Mesenchymal stem cell (in vitro differentiated cells and primary cell): ENCODE measurements around the gene FBXL7.

ENCODE experiments used
- DNase-seq: peaks from one replicate; pipeline ENCODE4 v3.0.0-alpha.2; 2013
- H2AFZ ChIP-seq: one replicate; pipeline ENCODE4 v1.6.1; 2013; ENCODE audit warnings: low read depth, mild to moderate bottlenecking, control low read depth, inconsistent platforms, low read length, moderate library complexity
- H2AK5ac ChIP-seq: 2 replicates; pipeline ENCODE4 v1.6.1; 2013; ENCODE audit warnings: low read length, moderate library complexity, mild to moderate bottlenecking, inconsistent platforms; ENCODE audit not compliant: severe bottlenecking
- H2BK120ac ChIP-seq: one replicate; pipeline ENCODE4 v1.6.1; 2013; ENCODE audit warnings: low read depth, mild to moderate bottlenecking, inconsistent platforms, low read length, moderate library complexity
- H2BK12ac ChIP-seq, 2 experiments: one replicate each; pipeline ENCODE4 v1.6.1; 2013; ENCODE audit warnings: inconsistent platforms in 2 of 2, low read length in 2 of 2, mild to moderate bottlenecking in 2 of 2, moderate library complexity in 2 of 2, control low read depth in 1 of 2
- H2BK15ac ChIP-seq: one replicate; pipeline ENCODE4 v1.6.1; 2013; ENCODE audit warnings: mild to moderate bottlenecking, low read depth, inconsistent platforms; ENCODE audit not compliant: poor library complexity, severe bottlenecking
- H2BK5ac ChIP-seq: 2 replicates; pipeline ENCODE4 v1.6.1; 2013; ENCODE audit warnings: low read depth, mild to moderate bottlenecking, low read length, control low read depth, inconsistent platforms; ENCODE audit not compliant: poor library complexity, severe bottlenecking
- H3K14ac ChIP-seq, 2 experiments: one replicate each; pipeline ENCODE4 v1.6.1; 2013; ENCODE audit warnings: inconsistent platforms in 2 of 2, low read length in 2 of 2, control low read depth in 1 of 2, mild to moderate bottlenecking in 1 of 2, moderate library complexity in 1 of 2
- H3K18ac ChIP-seq, 2 experiments: one replicate each; pipeline ENCODE4 v1.6.1; 2013; ENCODE audit warnings: inconsistent platforms in 2 of 2, low read length in 2 of 2, control low read depth in 1 of 2, low read depth in 1 of 2, mild to moderate bottlenecking in 1 of 2
- H3K23ac ChIP-seq, 2 experiments: one replicate each; pipeline ENCODE4 v1.6.1; 2013; ENCODE audit warnings: inconsistent platforms in 2 of 2, low read length in 2 of 2, mild to moderate bottlenecking in 2 of 2, moderate library complexity in 2 of 2, control low read depth in 1 of 2
- H3K27ac ChIP-seq: 2 replicates; pipeline ENCODE4 v1.5.1; 2013; ENCODE audit warnings: mild to moderate bottlenecking, moderate library complexity, low read length, control low read depth, inconsistent platforms; ENCODE audit not compliant: poor library complexity, severe bottlenecking
- H3K27me3 ChIP-seq, 2 experiments: 2 replicates each; pipeline versions ENCODE4 v1.6.1 to v1.7.0; 2013; ENCODE audit warnings: low read length in 2 of 2, mild to moderate bottlenecking in 2 of 2, moderate library complexity in 2 of 2, control low read depth in 1 of 2, inconsistent platforms in 1 of 2; ENCODE audit not compliant: control insufficient read depth in 1 of 2, insufficient read depth in 1 of 2
- H3K36me3 ChIP-seq, 2 experiments: 2 replicates each; pipeline versions ENCODE4 v1.6.1 to v1.7.0; 2013; ENCODE audit warnings: low read length in 2 of 2, control low read depth in 1 of 2, inconsistent platforms in 1 of 2, low read depth in 1 of 2, mild to moderate bottlenecking in 1 of 2; ENCODE audit not compliant: insufficient read depth in 2 of 2, control insufficient read depth in 1 of 2
- H3K4ac ChIP-seq, 2 experiments: one replicate each; pipeline ENCODE4 v1.6.1; 2013; ENCODE audit warnings: inconsistent platforms in 2 of 2, low read length in 2 of 2, mild to moderate bottlenecking in 2 of 2, moderate library complexity in 2 of 2, control low read depth in 1 of 2, low read depth in 1 of 2
- H3K4me1 ChIP-seq: 2 replicates; pipeline ENCODE4 v1.6.1; 2013; ENCODE audit warnings: low read depth, low read length, control low read depth; ENCODE audit not compliant: control insufficient read depth, insufficient read depth
- H3K4me2 ChIP-seq: 2 replicates; pipeline ENCODE4 v1.6.1; 2013; ENCODE audit warnings: low read length, mild to moderate bottlenecking, inconsistent platforms; ENCODE audit not compliant: poor library complexity, severe bottlenecking
- H3K4me3 ChIP-seq, 2 experiments: 2 replicates each; pipeline versions ENCODE4 v1.5.1 to v1.7.0; 2013; ENCODE audit warnings: low read length in 2 of 2, mild to moderate bottlenecking in 2 of 2, control low read depth in 1 of 2, low read depth in 1 of 2; ENCODE audit not compliant: insufficient read depth in 1 of 2
- H3K79me1 ChIP-seq: replicated peaks from 2 replicates; pipeline ENCODE4 v1.6.1; 2013; ENCODE audit warnings: mild to moderate bottlenecking, control low read depth, low read length, inconsistent platforms; ENCODE audit not compliant: poor library complexity, severe bottlenecking
- H3K9ac ChIP-seq: 2 replicates; pipeline ENCODE4 v1.7.0; 2013; ENCODE audit warnings: mild to moderate bottlenecking, low read length, moderate library complexity
- H3K9me3 ChIP-seq: 2 replicates; pipeline ENCODE4 v1.7.0; 2013; ENCODE audit warnings: mild to moderate bottlenecking, low read length; ENCODE audit not compliant: control insufficient read depth
- H4K8ac ChIP-seq: one replicate; pipeline ENCODE4 v1.6.1; 2013; ENCODE audit warnings: inconsistent platforms, mild to moderate bottlenecking, low read length, moderate library complexity
- H4K91ac ChIP-seq: one replicate; pipeline ENCODE4 v1.6.1; 2013; ENCODE audit warnings: mild to moderate bottlenecking, low read length, inconsistent platforms
- WGBS: methylation state at CpG from one replicate; pipeline ENCODE4 v1.1.7; 2013; ENCODE audit warnings: mixed read lengths; 5-methylcytosine and 5-hydroxymethylcytosine counted together

Gene FBXL7

DNA sequence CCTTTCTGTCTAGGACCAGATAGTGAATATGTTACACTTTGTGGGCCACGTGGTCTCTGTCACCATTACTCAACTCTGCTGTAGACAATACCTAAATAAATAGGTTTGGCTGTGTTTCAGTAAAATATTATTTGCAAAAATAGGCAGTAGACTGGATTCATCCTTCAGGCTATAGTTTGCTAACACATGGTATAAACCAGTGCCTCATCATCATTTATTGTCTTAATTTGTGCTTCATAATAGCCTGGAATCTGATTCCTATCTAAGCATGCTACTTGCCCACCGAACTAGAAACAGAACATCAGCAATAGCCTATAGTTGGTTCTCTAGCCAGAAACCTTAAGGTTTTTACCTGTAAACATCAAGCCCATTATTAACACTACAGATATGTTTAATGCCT, 215.6 kb downstream of the FBXL7 start:
- Histone ChIP-seq H2BK120ac (no peak overlapping the region), H3K18ac (no peak overlapping the region), H4K8ac (no peak overlapping the region), H4K91ac (no peak overlapping the region), H2BK12ac (no peak overlapping the region), H3K9me3 (no peaks in the 10 kb centered on the region), H3K27me3 (no peaks in the 10 kb centered on the region), H3K36me3 (no peaks in the 10 kb centered on the region), H2BK5ac (no peak overlapping the region), H3K27ac (no peak overlapping the region), H3K4me2 (no peak overlapping the region), H2BK15ac (no peak overlapping the region), H3K14ac (no peak overlapping the region), H3K4me3 (no peak overlapping the region), H2AFZ (no peak overlapping the region), H2AK5ac (no peak overlapping the region), H3K79me1 (peaks cover 27% of the 10 kb centered on the region), H3K9ac (no peak overlapping the region), H3K23ac (no peak overlapping the region), H3K4ac (no peak overlapping the region), H3K4me1 (peaks cover 1% of the 10 kb centered on the region)
- no peak for DNase-seq
- WGBS = 100% methylated on average over 1 of the region's 2 CpGs

DNA sequence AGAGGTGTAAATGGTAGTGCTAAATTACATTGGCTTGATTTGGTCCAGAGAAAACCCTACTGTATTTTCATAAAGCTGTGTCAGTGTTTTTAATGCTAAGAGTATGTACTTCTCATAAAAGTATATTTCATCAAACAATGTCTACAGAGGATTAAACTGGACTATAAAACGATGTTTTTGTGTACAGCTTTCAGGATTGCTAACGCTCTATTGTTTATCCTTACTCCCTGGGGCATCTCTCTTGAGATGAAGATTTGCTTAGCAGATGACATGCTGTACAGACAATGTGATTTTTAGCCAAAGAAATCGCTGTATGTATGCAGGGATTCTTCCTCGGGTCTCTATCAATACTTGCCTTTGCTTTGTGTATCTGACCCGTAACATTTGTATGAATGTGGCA, 216.0 kb downstream of the FBXL7 start:
- peaks cover 27% of the 10 kb centered on the region for H3K79me1 ChIP-seq
- no peak overlapping the region for H4K91ac ChIP-seq
- H3K27ac ChIP-seq = no peak overlapping the region
- no peak overlapping the region for H2AFZ ChIP-seq
- no peak overlapping the region for H2AK5ac ChIP-seq
- no peaks in the 10 kb centered on the region for H3K36me3 ChIP-seq
- no peak overlapping the region for H2BK12ac ChIP-seq
- no peaks in the 10 kb centered on the region for H3K9me3 ChIP-seq
- H3K4ac ChIP-seq = no peak overlapping the region
- H3K27me3 ChIP-seq = no peaks in the 10 kb centered on the region
- H3K14ac ChIP-seq = no peak overlapping the region
- H3K4me1 ChIP-seq = peaks cover 1% of the 10 kb centered on the region
- H2BK5ac ChIP-seq = no peak overlapping the region
- no peak overlapping the region for H3K4me2 ChIP-seq
- no peak overlapping the region for H3K23ac ChIP-seq
- no peak overlapping the region for H3K18ac ChIP-seq
- no peak overlapping the region for H2BK120ac ChIP-seq
- H3K4me3 ChIP-seq = no peak overlapping the region
- WGBS = 86% methylated on average over 5 of the region's 5 CpGs
- no peak overlapping the region for H2BK15ac ChIP-seq
- H4K8ac ChIP-seq = no peak overlapping the region
- DNase-seq = no peak
- peak overlapping the region; percentile 4 for H3K9ac ChIP-seq

DNA sequence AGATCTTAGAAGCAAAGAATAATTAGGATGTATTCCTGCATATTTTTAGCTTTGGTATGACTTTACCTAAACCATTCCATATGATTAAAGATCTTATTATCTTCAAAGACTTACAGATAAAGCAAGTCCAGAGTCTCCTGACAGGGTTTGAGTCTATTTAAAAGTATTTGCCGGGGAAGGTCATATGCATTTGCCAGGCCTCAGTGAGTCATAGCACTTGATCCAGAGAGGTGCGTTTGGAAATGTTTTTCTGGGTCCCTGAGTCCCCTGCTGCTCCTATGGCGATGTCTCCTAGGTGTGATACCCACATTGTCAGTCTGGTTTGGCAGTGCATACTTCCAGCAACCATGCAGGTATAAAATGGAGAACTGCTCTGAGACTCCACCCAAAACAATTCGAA, 217.0 kb downstream of the FBXL7 start:
- no peak overlapping the region for H2BK120ac ChIP-seq
- DNase-seq = peak; percentile 42
- H3K4me1 ChIP-seq = peaks cover 1% of the 10 kb centered on the region
- peaks cover 25% of the 10 kb centered on the region for H3K79me1 ChIP-seq
- no peak overlapping the region for H2BK5ac ChIP-seq
- H3K14ac ChIP-seq = no peak overlapping the region
- peak overlapping the region; percentile 24 for H3K9ac ChIP-seq
- no peaks in the 10 kb centered on the region for H3K9me3 ChIP-seq
- no peak overlapping the region for H3K4me3 ChIP-seq
- no peak overlapping the region for H2BK12ac ChIP-seq
- H2AK5ac ChIP-seq = no peak overlapping the region
- no peak overlapping the region for H2AFZ ChIP-seq
- H3K36me3 ChIP-seq = no peaks in the 10 kb centered on the region
- H3K4me2 ChIP-seq = no peak overlapping the region
- H4K8ac ChIP-seq = no peak overlapping the region
- no peak overlapping the region for H3K18ac ChIP-seq
- H3K27me3 ChIP-seq = no peaks in the 10 kb centered on the region
- H3K4ac ChIP-seq = no peak overlapping the region
- 54% methylated on average over 4 of the region's 4 CpGs for WGBS
- no peak overlapping the region for H2BK15ac ChIP-seq
- no peak overlapping the region for H4K91ac ChIP-seq
- H3K27ac ChIP-seq = no peak overlapping the region
- H3K23ac ChIP-seq = no peak overlapping the region

DNA sequence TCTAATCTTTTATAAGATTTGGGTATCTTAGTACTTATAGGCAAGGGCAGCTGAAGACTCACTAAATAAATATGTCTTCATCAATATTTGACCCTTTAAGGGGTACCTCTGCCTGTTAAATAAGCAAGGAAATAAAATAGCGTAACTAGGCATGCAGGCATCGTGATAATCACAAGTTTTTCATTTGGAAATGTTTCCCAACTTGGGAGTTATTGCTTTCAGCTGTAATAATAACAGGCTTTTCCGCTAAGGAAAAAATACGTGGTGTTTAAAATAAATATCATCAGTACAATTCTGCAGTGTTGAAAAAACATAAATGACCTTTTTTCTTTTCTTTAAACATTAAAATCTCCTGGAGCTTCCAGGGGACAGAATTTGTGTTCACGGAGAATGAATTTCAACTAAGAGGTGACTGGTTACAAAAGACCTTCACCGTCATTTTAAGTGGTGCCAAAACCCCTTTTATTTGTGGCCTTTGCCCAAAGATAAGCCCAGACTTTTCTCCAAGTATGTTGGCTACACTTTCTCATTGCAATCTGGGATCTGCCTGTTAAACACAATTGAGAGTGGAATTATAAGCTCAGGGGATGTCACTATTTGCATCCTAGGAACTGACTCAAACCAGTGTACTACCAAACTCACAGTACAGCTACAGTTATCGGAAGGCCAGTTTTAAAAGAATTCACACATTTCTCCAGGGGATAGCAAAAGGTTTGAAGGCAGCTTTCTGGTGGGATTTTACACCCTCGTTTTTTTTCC, 218.6 kb downstream of the FBXL7 start:
- H3K27ac ChIP-seq = no peak overlapping the region
- no peak overlapping the region for H2BK15ac ChIP-seq
- H2BK120ac ChIP-seq = no peak overlapping the region
- H3K23ac ChIP-seq = no peak overlapping the region
- H3K14ac ChIP-seq = no peak overlapping the region
- no peak overlapping the region for H4K91ac ChIP-seq
- peak overlapping the region; percentile 74 for H3K9ac ChIP-seq
- H3K4me3 ChIP-seq = peak overlapping the region in 1 of 2 experiments; percentile 56
- H3K18ac ChIP-seq = no peak overlapping the region
- WGBS = 87% methylated on average over 6 of the region's 8 CpGs
- no peak overlapping the region for H3K4me2 ChIP-seq
- H3K4me1 ChIP-seq = peaks cover 1% of the 10 kb centered on the region
- no peak overlapping the region for H3K4ac ChIP-seq
- H3K27me3 ChIP-seq = no peaks in the 10 kb centered on the region
- H3K36me3 ChIP-seq = no peaks in the 10 kb centered on the region
- no peak overlapping the region for H2AFZ ChIP-seq
- H2AK5ac ChIP-seq = no peak overlapping the region
- no peak overlapping the region for H2BK5ac ChIP-seq
- H3K9me3 ChIP-seq = no peaks in the 10 kb centered on the region
- H2BK12ac ChIP-seq = no peak overlapping the region
- peaks cover 21% of the 10 kb centered on the region for H3K79me1 ChIP-seq
- DNase-seq = no peak
- H4K8ac ChIP-seq = no peak overlapping the region
